Vagina (tissue), 2 donors: Measurements from ENCODE around the gene TNFRSF9.

Experiments
- CTCF ChIP-seq, 3 experiments: fragments of 450-650 bp in 2 of 3; fragments of 200-600 bp in 1 of 3; sonication (generic) in 1 of 3; IDR thresholded peaks; one replicate each; pipeline ENCODE4 v1.5.1; 2017 to 2019; ENCODE audit warnings: antibody characterized with exemption in 3 of 3, mild to moderate bottlenecking in 2 of 3, moderate library complexity in 2 of 3
- POLR2A ChIP-seq, 2 donors: fragments of 450-650 bp; IDR thresholded peaks; one replicate each; pipeline ENCODE4 v1.6.1; 2017; ENCODE audit warnings: antibody characterized with exemption in 2 of 2, mild to moderate bottlenecking in 2 of 2, moderate library complexity in 2 of 2

- TF ChIP-seq CTCF (IDR thresholded peaks at IDR 0.05) (no peak), POLR2A (IDR thresholded peaks at IDR 0.05) (no peak)
These were observed 49.8 kb downstream of the TNFRSF9 start for GRCh38 chr1:7890853-7891252.
